ENCODE measurements around the gene KCNG2. TPM values are rescaled to one million over a fixed set of nuclear protein-coding genes. Genes with fewer than 3 reads are reported as not detected.

The KCNG2 gene
- total and polyA plus RNA-seq, 9 of the 15 experiments (the other 6 are each of a cell fraction or from before 2014, with no cell fraction given), result not detected

- H3K4me1 ChIP-seq (replicated peaks in 1 of 2; ENCODE audit: control insufficient read depth in 2 of 2, insufficient read depth in 2 of 2, low read length in 2 of 2), result peaks cover 0 to 4% of the 10 kb centered on the region in 2 experiments; a peak in 3 of 5 replicates
- no peak for DNase-seq (ENCODE audit: extremely low read depth in 1 of 4, low spot score in 3 of 4)
- no TSS peak for BruUV-seq (replicated peaks)
- peaks cover 25 to 68% of the 10 kb centered on the region in 2 experiments; a peak in 4 of 5 replicates for H3K27me3 ChIP-seq (ENCODE audit: control insufficient read depth in 2 of 2, insufficient read depth in 2 of 2, low read length in 2 of 2)
- in situ Hi-C loops (cut with MboI), result no loop called here
- ChIA-PET POLR2A (no interaction called here), CTCF (ENCODE audit: low intra/inter-chr PET ratio) (no interaction called here)
- H3K9ac ChIP-seq (ENCODE audit: insufficient read depth in 1 of 2, low read depth in 2 of 2, low read length in 2 of 2), result no peak overlapping the region
- no peak for FAIRE-seq
- H3K9me1 ChIP-seq (ENCODE audit: control insufficient read depth, insufficient read depth, low read length), result no peaks in the 10 kb centered on the region
- no peaks in the 10 kb centered on the region for H3K36me3 ChIP-seq (ENCODE audit: control insufficient read depth, insufficient read depth, low read length)
- no peak for TF ChIP-seq IFI16 (CRISPR knock-in tag; IDR thresholded peaks at IDR 0.05)
- no peak for TF ChIP-seq ZBTB8A (IDR thresholded peaks at IDR 0.05; ENCODE audit: partially characterized antibody)
- no peak for TF ChIP-seq ZNF239 (CRISPR knock-in tag; IDR thresholded peaks at IDR 0.05)
- TF ChIP-seq, protein P1, sequence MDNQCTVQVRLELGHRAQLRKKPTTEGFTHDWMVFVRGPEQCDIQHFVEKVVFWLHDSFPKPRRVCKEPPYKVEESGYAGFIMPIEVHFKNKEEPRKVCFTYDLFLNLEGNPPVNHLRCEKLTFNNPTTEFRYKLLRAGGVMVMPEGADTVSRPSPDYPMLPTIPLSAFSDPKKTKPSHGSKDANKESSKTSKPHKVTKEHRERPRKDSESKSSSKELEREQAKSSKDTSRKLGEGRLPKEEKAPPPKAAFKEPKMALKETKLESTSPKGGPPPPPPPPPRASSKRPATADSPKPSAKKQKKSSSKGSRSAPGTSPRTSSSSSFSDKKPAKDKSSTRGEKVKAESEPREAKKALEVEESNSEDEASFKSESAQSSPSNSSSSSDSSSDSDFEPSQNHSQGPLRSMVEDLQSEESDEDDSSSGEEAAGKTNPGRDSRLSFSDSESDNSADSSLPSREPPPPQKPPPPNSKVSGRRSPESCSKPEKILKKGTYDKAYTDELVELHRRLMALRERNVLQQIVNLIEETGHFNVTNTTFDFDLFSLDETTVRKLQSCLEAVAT (IDR thresholded peaks at IDR 0.05), result no peak
- no peak for TF ChIP-seq HMBOX1 (IDR thresholded peaks at IDR 0.05)
- no peak for TF ChIP-seq NFE2L1 (tag; IDR thresholded peaks at IDR 0.05; ENCODE audit: borderline replicate concordance, low read depth)
- no peak for TF ChIP-seq CBX1 (IDR thresholded peaks at IDR 0.05; ENCODE audit: low read depth)
- TF ChIP-seq, protein P2, sequence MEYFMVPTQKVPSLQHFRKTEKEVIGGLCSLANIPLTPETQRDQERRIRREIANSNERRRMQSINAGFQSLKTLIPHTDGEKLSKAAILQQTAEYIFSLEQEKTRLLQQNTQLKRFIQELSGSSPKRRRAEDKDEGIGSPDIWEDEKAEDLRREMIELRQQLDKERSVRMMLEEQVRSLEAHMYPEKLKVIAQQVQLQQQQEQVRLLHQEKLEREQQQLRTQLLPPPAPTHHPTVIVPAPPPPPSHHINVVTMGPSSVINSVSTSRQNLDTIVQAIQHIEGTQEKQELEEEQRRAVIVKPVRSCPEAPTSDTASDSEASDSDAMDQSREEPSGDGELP (CRISPR knock-in tag; IDR thresholded peaks at IDR 0.05; ENCODE audit: borderline replicate concordance), result no peak
- TF ChIP-seq U2AF2 (optimal IDR thresholded peaks at IDR 0.05; ENCODE audit: low read depth, low read length), result no peak
- TF ChIP-seq POLR2B (IDR thresholded peaks at IDR 0.05; ENCODE audit: low read depth, partially characterized antibody), result no peak
- no peak overlapping the region for H3K27ac ChIP-seq (ENCODE audit: extremely low read depth, low read depth, low read length)
- no peaks in the 10 kb centered on the region for H3K79me2 ChIP-seq (ENCODE audit: control insufficient read depth, insufficient read depth, low read length)
- H4K20me1 ChIP-seq (replicated peaks; ENCODE audit: control insufficient read depth, insufficient read depth, low read length), result no peaks in the 10 kb centered on the region
- no peak overlapping the region for H3K4me3 ChIP-seq
- no peaks in the 10 kb centered on the region for H3K9me3 ChIP-seq (replicated peaks; ENCODE audit: control insufficient read depth, insufficient read depth, low read depth, low read length)
- WGBS (ENCODE audit: insufficient coverage, low coverage, missing lambda C conversion rate), result 68% methylated on average over 15 of the region's 106 CpGs
- H3K4me2 ChIP-seq (ENCODE audit: insufficient read depth, low read length), result no peak overlapping the region
- intact Hi-C loops (cut with micrococcal nuclease), result no loop called here
- no peak overlapping the region for H2AFZ ChIP-seq (ENCODE audit: low read depth, low read length)
- no peak for ATAC-seq
Observed at GRCh38 chr18:79787865-79788733, 9.6 kb upstream of the KCNG2 start.

All from K562 (cell line).